ENCODE results near the gene SNRNP40. TPM values are rescaled to one million over a fixed set of nuclear protein-coding genes. Genes with fewer than 3 reads are reported as not detected.

Gene SNRNP40
- total and polyA plus RNA-seq, 10 of the 15 experiments (the other 5 are each of a cell fraction or from before 2014, with no cell fraction given): 34.9 to 212 (median 115) TPM

DNA sequence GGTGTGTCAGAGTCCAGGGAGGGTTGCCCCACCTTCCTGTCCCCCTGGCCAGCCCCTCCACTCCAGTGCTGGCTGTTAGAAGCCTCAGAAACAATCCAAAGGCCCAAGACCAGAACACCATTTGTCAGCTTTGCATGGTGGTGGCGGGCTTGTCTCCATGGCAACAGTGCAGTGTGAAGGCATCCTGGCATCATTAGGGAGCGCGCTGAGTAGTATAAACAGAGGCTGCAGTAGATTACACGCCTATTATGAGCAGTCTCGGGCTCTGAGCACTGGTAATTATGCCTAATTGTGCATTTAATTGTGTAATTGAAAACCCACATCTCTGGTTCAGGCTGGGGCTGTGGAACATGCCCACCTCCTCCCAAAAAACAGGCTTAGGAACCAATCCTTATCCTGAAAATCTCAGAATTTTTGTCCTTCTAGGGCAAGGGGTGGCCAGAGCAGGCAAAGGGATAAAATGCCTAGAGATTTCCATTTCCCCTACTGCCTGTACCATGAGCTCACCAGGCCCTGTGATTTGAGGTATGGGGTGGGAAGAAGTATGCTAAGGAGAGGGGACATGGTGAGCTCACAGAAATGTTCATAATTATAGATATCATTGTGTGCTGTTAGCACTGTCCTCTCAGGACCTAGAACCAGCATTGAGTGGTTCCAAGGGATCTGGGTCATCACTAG is 68.6 kb downstream of the SNRNP40 start (continued):
- TF ChIP-seq, protein P1, sequence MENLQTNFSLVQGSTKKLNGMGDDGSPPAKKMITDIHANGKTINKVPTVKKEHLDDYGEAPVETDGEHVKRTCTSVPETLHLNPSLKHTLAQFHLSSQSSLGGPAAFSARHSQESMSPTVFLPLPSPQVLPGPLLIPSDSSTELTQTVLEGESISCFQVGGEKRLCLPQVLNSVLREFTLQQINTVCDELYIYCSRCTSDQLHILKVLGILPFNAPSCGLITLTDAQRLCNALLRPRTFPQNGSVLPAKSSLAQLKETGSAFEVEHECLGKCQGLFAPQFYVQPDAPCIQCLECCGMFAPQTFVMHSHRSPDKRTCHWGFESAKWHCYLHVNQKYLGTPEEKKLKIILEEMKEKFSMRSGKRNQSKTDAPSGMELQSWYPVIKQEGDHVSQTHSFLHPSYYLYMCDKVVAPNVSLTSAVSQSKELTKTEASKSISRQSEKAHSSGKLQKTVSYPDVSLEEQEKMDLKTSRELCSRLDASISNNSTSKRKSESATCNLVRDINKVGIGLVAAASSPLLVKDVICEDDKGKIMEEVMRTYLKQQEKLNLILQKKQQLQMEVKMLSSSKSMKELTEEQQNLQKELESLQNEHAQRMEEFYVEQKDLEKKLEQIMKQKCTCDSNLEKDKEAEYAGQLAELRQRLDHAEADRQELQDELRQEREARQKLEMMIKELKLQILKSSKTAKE (IDR thresholded peaks at IDR 0.05; ENCODE audit: low read depth, poor library complexity, severe bottlenecking): no peak
- TF ChIP-seq YBX1 (IDR thresholded peaks at IDR 0.05) (no peak), SIN3A (IDR thresholded peaks at IDR 0.05; ENCODE audit: low read depth, low read length) (no peak), CUX1 (IDR thresholded peaks at IDR 0.05; ENCODE audit: insufficient replicate concordance, low read depth, low read length) (no peak)
- TF ChIP-seq, protein P2, sequence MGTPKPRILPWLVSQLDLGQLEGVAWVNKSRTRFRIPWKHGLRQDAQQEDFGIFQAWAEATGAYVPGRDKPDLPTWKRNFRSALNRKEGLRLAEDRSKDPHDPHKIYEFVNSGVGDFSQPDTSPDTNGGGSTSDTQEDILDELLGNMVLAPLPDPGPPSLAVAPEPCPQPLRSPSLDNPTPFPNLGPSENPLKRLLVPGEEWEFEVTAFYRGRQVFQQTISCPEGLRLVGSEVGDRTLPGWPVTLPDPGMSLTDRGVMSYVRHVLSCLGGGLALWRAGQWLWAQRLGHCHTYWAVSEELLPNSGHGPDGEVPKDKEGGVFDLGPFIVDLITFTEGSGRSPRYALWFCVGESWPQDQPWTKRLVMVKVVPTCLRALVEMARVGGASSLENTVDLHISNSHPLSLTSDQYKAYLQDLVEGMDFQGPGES (IDR thresholded peaks at IDR 0.05): no peak

All from GM12878 (cell line).